ENCODE results near the gene LCORL. TPM values are rescaled to one million over a fixed set of nuclear protein-coding genes. Genes with fewer than 3 reads are reported as not detected.
"Not testable (repeated sequence)": the region's sequence is repeated elsewhere in the genome, so short reads cannot be mapped to it uniquely, and the experiment has no call there.

Gene LCORL
- total RNA-seq, 1 donor from 2014 or later: 5.9 TPM

DNA sequence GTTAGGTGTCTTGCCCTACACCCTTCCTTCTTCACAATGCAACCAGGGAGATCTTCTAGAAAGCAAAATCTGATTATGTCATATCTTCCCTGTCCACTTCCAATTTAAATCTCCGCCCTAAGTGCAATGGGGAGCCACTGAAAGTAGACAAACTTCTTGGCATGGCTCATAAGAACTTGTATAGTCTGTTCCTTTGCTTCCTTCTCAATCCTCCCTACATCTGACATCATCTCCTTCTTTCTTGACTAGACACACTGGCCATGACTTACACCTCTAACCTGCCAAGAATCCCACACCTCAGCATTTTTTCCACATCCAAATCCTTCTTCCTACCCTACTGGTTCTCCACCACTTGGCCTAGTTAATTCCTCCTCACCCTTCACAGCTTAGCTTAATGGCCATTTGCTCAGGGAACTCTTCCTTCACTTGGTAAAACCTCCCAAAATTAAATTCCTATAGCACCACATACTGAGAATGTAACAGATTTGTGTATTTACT is 155.6 kb downstream of the LCORL start:
- DNase-seq (ENCODE audit: low spot score): no peak
- ATAC-seq: no peak

DNA sequence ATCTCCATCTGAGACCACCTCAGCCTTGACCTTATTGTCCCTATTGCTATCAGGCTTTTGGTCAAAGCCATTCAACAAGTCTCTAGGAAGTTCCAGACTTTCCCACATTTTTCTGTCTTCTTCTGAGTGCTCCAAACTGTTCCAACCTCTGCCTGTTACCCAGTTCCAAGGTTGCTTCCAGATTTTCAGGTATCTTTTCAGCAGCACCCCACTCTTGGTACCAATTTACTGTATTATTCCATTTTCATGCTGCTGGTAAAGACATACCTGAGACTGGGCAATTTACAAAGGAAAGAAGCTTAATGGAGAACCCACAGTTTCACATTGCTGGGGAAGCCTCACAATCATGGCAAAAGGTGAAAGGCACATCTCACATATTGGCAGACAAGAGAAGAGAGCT is 159.6 kb downstream of the LCORL start:
- not testable (repeated sequence) for DNase-seq (ENCODE audit: low spot score); ATAC-seq

DNA sequence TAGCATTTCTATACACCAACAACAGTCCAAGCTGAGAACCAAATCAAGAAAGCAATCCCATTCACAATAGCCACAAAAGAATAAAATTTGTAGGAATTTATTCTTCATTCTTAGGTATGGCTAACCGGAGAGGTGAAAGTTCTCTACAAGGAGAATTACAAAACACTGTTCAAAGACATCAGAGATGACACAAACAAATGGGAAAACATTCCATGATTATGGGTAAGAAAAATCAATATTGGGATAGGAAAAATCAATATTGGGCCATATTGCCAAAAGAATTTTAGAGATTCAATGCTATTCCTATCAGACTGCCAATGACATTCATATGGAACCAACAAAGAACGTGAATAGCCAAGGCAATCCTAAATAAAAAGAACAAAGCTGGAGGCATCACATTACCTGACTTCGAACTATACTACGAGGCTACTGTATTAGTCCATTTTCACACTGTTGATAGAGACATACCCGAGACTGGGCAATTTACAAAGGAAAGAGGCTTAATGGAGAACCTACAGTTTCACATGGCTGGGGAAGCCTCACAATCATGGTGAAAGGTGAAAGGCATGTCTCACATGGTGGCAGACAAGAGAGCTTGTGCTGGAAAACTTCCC is 161.7 kb downstream of the LCORL start:
- no peak for DNase-seq (ENCODE audit: low spot score)
- ATAC-seq: peak; percentile 23

DNA sequence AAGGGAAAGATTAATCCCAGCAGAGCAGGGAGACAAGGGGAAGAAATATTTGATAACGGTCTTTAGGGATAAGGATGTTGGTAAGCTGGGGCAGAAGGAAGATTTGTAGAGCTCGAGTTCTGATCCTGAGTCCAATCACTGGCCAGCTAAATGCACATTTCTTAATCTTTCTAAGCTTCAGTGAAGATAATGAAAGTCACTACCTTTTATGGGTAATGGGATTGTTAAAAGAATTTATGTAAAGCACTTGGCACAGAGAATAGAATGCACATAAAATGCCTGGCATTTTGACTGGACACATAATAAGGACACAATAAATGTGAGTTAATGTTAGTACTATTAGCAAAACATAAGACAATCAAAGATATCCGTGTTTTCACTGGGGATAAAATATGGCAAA is 167.5 kb downstream of the LCORL start:
- ATAC-seq: no peak
- DNase-seq (ENCODE audit: low spot score): no peak

DNA sequence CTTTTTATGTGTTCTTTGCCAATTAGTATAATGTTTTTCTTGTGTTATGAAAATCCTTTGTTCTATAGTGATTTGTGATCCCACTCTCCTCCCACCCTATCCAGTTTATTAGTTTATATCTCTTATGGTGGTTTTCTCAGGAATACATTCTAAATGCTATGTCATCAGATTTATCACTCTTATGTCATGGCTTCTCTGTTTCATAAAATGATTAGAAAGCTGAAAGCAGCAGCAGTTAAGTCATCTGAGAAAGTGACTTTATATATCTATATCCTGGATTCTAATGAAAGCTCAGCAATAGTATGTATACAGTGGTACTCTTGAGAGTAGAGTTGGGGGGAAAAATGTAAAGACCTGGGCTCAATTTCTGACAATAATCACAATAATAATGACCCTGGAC is 169.6 kb downstream of the LCORL start:
- DNase-seq (ENCODE audit: low spot score) (no peak), ATAC-seq (no peak)

DNA sequence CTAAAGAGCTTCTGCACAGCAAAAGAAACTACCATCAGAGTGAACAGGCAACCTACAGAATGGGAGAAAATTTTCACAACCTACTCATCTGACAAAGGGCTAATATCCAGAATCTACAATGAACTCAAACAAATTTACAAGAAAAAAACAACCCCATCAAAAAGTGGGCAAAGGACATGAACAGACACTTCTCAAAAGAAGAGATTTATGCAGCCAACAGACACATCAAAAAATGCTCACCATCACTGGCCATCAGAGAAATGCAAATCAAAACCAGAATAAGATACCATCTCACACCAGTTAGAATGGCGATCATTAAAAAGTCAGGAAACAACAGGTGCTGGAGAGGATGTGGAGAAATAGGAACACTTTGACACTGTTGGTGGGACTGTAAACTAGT is 171.3 kb downstream of the LCORL start:
- not testable (repeated sequence) for ATAC-seq; DNase-seq (ENCODE audit: low spot score)

DNA sequence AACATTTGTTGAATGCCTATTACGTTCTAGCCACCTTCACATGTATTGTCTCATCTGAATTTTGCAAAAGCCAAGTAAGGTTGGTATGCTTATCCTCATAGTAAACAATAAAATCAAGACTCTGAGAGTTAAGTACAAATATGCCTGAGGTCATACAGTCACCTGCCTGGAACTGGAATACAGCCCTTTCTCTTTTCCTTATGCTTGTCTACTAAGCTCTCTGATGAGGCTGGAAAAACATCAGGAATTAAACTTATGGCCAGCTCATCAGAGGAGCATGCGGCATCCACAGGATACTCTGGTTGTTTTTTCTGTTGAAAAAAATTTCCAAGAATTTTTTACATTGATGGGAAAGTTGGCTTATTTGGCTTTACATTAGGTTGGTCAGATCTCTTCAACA is 175.3 kb downstream of the LCORL start:
- ATAC-seq (no peak), DNase-seq (ENCODE audit: low spot score) (no peak)

DNA sequence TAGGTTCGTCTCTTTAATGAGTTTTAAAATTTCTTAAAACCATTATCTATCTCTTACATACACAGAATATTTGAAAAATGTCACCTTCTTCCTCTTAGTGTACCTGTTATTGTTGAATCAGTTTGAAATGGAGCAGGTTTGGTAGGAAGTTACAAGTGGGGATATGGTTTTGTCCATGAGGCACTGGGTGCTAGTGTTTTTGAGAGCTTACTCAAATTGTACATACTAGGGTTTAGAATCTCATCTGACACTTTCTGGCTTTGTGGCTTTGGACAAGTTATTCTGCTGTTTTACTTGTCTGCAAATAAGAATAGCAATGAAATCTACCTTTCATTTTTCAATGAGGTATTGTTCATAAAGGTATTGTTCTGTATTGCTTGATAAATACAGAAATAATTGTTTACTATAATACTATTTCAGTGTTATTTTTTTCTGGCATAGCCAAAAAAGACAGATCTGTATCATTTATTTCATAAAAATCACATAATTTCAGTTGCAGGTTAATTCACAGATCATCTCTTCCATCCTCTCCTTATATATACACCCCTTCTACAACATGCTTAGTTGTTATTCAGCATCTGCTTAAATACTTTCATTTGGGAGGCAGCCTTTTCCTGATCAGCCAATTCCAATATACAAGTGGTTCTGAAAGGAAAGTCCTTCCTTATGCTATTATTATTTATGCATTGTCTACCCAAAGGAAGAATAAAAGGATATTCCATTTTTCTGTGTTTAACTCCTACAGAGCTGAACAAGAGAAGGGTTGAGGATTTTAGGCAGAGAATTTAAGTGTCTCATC is 197.5 kb downstream of the LCORL start:
- DNase-seq (ENCODE audit: low spot score): no peak
- ATAC-seq: no peak

DNA sequence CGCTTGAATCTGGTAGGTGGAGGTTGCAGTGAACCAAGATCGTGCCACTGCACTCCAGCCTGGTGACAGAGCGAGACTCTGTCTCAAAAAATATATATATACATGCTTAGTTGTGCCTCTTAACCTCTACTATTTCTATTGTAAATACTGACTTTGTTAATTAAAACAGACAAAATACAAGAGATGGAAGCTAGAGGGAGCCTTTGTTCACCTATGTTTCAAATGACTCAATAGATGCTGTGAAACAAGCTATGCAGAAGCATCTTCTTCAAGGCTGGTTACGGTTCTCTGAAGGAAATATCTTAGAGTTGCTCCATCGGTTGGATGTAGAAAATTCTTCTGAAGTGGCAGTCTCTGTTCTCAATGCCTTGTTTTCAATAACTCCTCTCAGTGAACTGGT is 204.5 kb downstream of the LCORL start:
- no peak for DNase-seq (ENCODE audit: low spot score)
- ATAC-seq: peak; percentile 82

DNA sequence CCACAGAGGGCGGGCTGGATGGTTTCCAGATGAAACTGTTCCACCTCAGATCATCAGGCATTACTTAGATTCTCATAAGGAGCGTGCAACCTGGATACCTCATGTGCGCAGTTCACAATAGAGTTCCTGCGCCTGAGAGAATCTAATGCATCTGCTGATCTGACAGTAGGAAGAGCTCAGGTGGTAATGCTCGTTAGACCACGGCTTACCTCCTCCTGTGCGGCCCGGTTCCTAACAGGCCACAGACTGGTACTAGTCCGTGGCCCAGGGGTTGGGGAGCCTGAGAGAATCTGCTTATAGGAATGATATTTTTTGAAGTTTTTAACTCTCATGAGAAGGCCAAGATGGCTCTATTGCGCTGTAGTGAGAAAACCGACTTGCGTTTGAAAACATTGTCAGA is 205.4 kb downstream of the LCORL start:
- DNase-seq (ENCODE audit: low spot score) (no peak), ATAC-seq (no peak)

DNA sequence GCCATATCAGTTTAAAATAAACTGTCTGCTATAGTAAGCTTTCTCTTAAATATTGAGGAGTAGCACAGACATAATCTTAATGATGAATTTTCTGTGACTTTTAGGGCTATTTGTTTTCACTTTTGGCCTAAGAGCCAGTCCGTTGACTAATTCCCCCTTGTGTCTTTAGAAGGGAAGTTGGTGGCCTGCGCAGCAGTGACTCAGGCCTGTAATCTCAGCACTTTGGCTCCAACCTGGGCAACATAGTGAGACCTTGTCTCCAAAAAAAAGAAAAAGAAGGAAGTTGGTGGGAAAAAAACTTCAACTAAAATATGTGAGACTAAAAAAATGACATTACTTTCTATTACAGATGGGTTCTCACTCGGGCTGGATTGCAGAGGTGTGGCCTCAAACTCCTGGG is 207.4 kb downstream of the LCORL start:
- ATAC-seq (no peak), DNase-seq (ENCODE audit: low spot score) (no peak)

DNA sequence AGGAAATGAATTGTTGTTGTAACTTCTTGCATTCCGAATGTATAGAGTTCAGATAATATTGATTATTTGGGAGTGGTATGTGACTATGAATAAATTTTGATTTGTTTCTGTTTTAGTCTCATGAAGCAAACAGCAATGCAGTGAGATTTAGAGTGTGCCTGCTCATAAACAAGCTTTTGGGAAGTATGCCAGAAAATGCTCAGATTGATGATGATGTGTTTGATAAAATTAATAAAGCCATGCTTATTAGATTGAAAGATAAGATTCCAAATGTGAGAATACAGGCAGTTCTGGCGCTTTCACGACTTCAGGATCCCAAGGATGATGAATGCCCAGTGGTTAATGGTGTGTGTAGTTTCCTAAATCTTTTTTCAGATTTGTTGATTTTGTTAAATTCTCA is 208.8 kb downstream of the LCORL start:
- DNase-seq (ENCODE audit: low spot score): no peak
- no peak for ATAC-seq

DNA sequence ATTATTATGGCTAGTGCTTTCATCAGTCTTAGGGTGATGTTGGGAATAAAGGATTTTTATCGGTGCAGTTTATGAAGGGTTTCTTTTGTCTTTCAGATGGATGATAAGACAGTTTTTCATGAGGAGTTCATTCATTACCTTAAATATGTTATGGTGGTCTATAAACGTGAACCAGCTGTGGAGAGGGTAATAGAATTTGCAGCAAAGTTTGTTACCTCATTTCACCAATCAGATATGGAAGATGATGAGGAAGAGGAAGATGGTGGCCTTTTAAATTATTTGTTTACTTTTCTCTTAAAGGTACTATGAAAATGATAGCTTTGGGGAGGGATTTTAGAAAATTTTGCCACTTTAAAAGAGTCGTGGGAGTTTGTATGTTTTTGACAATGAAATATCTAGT is 209.4 kb downstream of the LCORL start:
- no peak for DNase-seq (ENCODE audit: low spot score)
- no peak for ATAC-seq

DNA sequence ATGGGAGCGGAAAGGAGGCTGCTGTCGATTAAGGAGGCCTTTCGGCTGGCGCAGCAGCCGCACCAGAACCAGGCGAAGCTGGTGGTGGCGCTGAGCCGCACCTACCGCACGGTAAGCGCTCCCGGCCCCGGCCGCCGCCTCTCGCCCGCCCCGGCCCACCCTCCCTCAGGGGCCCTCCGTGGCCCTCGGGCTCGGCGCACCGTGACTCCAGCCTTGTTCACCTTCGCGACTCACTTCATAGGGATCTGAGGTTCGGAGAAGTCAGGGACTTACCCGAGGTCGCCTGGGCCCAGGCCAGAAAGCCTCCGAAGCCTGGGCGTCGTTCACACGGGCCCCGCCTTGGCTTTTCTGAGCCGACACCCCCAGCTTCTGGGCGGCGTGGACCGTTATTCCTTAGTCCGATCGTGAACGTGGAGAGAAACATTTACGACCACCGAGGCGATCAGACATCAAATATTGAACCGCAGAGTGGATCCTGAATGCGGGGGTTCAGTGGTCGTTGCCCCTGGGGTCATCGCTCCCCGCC is 210.4 kb downstream of the LCORL start:
- DNase-seq (ENCODE audit: low spot score) (no peak), ATAC-seq (peak; percentile 14)

DNA sequence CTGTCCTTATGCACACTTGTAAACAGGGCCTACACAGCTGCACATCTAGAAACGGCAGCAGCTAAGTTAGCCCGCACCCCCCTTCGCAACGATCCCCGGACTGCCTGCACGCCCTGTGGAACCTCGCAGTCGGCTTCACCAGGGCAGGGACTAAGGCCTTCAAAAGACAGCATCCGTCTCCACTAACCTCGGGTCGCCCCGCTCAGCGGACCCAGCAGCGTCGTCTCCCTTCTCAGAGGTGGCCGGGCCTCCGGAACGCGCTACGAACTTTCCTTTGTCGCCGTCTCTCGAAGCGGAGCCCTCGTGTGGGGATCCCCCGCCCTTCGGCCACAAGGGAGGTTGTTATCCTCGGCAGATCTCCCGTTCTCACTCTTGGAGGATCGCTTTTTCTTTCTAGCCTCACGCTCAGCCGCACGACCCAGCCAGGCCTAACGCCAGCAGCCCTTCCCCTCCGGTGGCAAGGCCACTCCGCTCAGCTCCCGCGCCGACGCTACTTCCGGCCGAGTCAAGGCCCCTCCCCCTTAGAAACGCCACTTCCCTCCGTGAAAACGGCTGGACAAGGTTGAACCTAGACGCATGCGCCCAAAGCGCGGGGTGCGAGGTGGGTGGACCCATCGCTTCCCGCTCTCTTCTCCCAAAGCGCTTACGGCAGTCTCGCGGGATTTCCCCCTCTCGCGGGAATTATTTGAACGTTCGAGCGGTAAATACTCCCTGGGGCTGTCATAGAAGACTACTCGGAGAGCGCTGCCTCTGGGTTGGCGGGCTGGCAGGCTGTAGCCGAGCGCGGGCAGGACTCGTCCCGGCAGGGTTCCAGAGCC is 211.1 kb downstream of the LCORL start, which contains the start of the genes DCAF16 and NCAPG:
Gene DCAF16 (minus strand): TSS at position 498 of the 818 bp plus-strand sequence. CDS start 6,616 bp downstream, outside the sequence.
Gene NCAPG (plus strand): TSS at position 720 of the 818 bp plus-strand sequence. CDS start 99 bp downstream, outside the sequence.
- ATAC-seq (peak; percentile 98), DNase-seq (ENCODE audit: low spot score) (peak; percentile 100)

DNA sequence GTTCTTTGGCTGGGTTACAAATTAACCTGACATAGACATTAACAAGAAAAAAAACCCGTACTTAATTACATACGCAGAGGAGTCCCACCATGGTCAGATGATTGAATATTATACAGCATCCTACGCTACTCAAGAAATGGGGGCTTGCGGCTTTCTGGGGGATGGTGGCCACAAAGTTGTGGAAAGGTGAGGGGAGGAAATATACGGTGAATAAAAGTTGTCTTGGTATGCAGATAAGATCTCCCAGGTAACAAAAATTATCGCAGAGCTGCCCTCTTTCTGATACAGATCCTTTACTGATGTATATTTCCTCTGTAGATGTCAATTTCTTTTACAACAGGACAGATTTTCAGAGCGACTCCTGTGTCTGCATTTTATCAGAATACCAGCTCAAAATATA is 211.9 kb downstream of the LCORL start:
- ATAC-seq: no peak
- no peak for DNase-seq (ENCODE audit: low spot score)

DNA sequence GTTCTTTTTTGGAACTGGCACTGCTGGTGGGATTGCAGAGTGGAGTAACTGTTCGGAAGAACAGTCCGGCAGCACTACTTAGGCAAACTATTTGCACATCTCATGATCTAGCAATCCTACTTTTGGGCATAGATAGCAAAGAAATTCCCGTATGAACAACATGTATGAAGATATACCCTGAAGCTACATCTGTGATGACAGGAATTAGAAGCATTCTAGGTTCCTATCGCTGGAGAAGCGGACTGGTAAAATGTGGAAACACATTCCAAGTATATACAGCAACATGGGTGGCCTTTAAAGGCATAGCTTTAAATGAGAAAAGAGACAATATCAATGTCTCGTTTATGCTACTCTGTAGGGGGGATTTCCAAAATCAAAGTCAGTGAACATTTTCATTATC is 214.1 kb downstream of the LCORL start:
- ATAC-seq (no peak), DNase-seq (ENCODE audit: low spot score) (no peak)

DNA sequence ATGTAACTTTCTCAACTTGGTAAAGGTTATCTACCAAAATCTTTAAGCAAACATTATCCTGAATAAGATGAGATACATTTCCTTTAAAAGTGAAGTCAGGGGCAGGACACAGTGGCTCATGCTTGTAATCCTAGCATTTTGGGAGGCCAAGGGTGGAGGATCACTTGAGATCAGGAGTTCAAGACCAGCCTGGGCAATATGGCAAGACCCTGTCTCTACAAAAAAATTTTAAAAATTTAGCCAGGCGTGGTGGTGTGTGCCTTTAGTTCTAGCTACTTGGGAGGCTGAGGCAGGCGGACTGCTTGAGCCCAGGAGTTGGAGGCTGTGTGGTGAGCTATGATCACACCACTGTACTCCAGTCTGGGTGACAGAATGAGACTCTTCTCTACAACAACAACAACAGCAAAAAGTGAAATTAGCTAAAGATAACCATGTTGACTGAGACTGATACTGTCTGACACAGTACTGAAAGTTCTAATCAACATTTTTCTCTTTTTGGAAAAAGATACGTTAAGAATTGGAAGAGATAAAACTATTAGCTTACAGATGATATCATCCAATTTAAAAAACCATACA is 215.9 kb downstream of the LCORL start:
- no peak for DNase-seq (ENCODE audit: low spot score)
- no peak for ATAC-seq

DNA sequence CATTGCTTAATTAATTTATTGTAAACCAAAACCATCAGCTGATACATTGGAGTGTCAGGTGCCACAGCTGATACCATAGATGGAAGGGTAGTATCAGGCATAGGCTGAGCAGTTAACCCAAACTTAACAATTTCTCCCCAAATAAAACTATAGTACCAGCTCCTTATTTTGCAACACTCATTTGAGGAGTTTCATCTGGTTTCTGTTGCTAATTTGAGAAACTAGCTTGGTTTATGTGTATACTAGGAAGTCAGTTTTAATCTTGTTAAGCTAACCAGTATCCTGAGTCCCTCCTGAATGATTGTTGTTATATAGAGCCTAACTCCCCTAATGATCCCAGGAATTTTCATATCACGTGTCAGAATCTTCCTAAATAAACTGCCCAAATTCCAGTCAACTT is 223.7 kb downstream of the LCORL start:
- ATAC-seq (no peak), DNase-seq (ENCODE audit: low spot score) (no peak)

DNA sequence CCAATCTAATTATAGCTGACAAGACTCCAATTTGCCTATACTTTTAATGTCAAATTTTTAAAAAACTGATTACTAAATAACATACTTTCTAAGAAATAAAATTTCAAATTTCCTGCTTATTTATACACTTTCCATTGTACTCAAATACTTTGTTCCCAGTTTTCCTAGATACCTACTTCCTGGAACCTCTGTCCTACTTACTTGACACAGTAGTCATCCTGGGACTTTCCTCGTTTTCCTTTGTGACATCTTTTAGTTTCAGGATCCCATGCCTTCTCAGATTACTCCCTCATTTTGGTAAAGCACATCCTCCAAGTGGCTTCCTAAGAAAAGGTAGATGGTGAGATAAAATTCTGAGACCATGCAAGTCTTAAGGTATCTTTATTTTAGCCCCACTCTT is 226.8 kb downstream of the LCORL start:
- ATAC-seq (no peak), DNase-seq (ENCODE audit: low spot score) (no peak)
